ENCODE measurements around the gene ATP1A4.

ATP1A4 gene

DNA sequence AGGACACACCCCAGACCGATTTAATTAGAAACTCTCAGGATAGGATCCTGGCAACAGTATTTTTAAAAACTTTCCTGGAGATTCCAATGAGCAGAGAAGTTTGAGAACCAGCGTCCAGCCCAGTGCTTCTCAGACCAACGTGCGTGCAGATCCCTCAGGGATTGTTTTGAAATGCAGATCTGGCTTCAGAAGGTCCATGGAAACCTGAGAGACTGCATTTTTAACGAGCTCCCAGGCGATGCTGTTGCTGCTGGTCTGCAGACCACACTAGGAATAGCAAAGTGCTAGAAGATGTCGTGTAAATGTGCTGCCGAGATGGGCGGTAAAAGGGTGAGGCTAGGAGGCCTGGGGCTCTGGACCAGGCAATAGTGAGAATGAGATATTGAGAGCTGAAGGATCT lies 20.6 kb downstream of the ATP1A4 start:
- Histone ChIP-seq H3K27me3 (ENCODE audit: insufficient read depth, low read length, poor library complexity) (peaks cover 42% of the 10 kb centered on the region), H3K4me1 (ENCODE audit: insufficient read depth, low read length) (no peaks in the 10 kb centered on the region)

GRCh38 chr1:160177231-160177630 lies 25.8 kb downstream of the ATP1A4 start:
- Histone ChIP-seq H3K27ac (ENCODE audit: low read length) (no peak overlapping the region), H3K4me2 (ENCODE audit: insufficient read depth, low read length) (no peak overlapping the region), H3K4me3 (ENCODE audit: low read depth in 1 of 2, low read length in 2 of 2) (no peak overlapping the region), H2AFZ (ENCODE audit: low read depth, low read length) (no peak overlapping the region), H3K4me1 (ENCODE audit: insufficient read depth, low read length) (no peaks in the 10 kb centered on the region), H3K9me3 (ENCODE audit: insufficient read depth, low read length, severe bottlenecking) (no peaks in the 10 kb centered on the region), H4K20me1 (ENCODE audit: insufficient read depth, low read length) (no peaks in the 10 kb centered on the region), H3K27me3 (ENCODE audit: insufficient read depth, low read length, poor library complexity) (peaks cover 40% of the 10 kb centered on the region), H3K79me2 (ENCODE audit: insufficient read depth, low read length) (no peaks in the 10 kb centered on the region), H3K36me3 (ENCODE audit: insufficient read depth, low read length) (no peaks in the 10 kb centered on the region), H3K9ac (ENCODE audit: low read depth, low read length) (no peak overlapping the region)
- ATAC-seq (ENCODE audit: insufficient read depth, low read depth) (no peak), DNase-seq (no peak)
- no peak for TF ChIP-seq EZH2 (IDR thresholded peaks at IDR 0.05; ENCODE audit: borderline replicate concordance, low read depth, low read length, severe bottlenecking)
- TF ChIP-seq, protein P1, sequence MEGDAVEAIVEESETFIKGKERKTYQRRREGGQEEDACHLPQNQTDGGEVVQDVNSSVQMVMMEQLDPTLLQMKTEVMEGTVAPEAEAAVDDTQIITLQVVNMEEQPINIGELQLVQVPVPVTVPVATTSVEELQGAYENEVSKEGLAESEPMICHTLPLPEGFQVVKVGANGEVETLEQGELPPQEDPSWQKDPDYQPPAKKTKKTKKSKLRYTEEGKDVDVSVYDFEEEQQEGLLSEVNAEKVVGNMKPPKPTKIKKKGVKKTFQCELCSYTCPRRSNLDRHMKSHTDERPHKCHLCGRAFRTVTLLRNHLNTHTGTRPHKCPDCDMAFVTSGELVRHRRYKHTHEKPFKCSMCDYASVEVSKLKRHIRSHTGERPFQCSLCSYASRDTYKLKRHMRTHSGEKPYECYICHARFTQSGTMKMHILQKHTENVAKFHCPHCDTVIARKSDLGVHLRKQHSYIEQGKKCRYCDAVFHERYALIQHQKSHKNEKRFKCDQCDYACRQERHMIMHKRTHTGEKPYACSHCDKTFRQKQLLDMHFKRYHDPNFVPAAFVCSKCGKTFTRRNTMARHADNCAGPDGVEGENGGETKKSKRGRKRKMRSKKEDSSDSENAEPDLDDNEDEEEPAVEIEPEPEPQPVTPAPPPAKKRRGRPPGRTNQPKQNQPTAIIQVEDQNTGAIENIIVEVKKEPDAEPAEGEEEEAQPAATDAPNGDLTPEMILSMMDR (IDR thresholded peaks at IDR 0.05; ENCODE audit: borderline replicate concordance, extremely low read depth, low read length, poor library complexity, severe bottlenecking): no peak

More for the DNA sequence above, 20.6 kb downstream of the ATP1A4 start:
- Histone ChIP-seq H3K4me2 (ENCODE audit: insufficient read depth, low read length) (no peak overlapping the region), H2AFZ (ENCODE audit: low read depth, low read length) (no peak overlapping the region), H3K27ac (ENCODE audit: low read length) (no peak overlapping the region), H3K9me3 (ENCODE audit: insufficient read depth, low read length, severe bottlenecking) (no peaks in the 10 kb centered on the region), H3K36me3 (ENCODE audit: insufficient read depth, low read length) (no peaks in the 10 kb centered on the region), H3K9ac (ENCODE audit: low read depth, low read length) (no peak overlapping the region), H3K4me3 (ENCODE audit: low read depth in 1 of 2, low read length in 2 of 2) (no peak overlapping the region), H3K79me2 (ENCODE audit: insufficient read depth, low read length) (no peaks in the 10 kb centered on the region), H4K20me1 (ENCODE audit: insufficient read depth, low read length) (no peaks in the 10 kb centered on the region)
- DNase-seq (no peak), ATAC-seq (ENCODE audit: insufficient read depth, low read depth) (no peak)
- TF ChIP-seq, protein P1 (IDR thresholded peaks at IDR 0.05; ENCODE audit: borderline replicate concordance, extremely low read depth, low read length, poor library complexity, severe bottlenecking): no peak
- no peak for TF ChIP-seq EZH2 (IDR thresholded peaks at IDR 0.05; ENCODE audit: borderline replicate concordance, low read depth, low read length, severe bottlenecking)

DNA sequence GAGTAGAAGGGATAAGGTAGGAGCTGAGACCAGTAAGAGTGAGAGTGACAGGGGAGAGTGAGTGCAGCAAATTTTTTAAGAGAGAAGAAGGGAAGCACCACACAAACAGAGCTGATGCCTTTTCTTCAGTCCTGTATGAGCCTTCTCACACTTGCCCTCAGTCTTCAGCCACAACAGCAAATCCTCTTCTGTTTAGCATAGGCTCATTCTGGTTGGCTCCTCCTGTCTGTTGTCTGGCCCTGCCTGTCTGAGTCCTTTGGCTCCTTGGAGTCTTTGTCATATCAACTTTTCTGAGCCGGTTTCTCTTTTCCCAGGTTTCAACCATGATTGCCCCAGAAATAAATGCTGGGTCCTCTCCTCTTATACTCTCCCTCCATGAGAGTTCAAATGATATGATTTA lies 26.3 kb downstream of the ATP1A4 start:
- Histone ChIP-seq H3K27me3 (ENCODE audit: insufficient read depth, low read length, poor library complexity) (peaks cover 37% of the 10 kb centered on the region), H2AFZ (ENCODE audit: low read depth, low read length) (no peak overlapping the region), H3K9ac (ENCODE audit: low read depth, low read length) (no peak overlapping the region), H3K4me1 (ENCODE audit: insufficient read depth, low read length) (no peaks in the 10 kb centered on the region), H3K27ac (ENCODE audit: low read length) (no peak overlapping the region), H3K9me3 (ENCODE audit: insufficient read depth, low read length, severe bottlenecking) (no peaks in the 10 kb centered on the region), H3K4me2 (ENCODE audit: insufficient read depth, low read length) (no peak overlapping the region), H3K4me3 (ENCODE audit: low read depth in 1 of 2, low read length in 2 of 2) (no peak overlapping the region), H4K20me1 (ENCODE audit: insufficient read depth, low read length) (no peaks in the 10 kb centered on the region), H3K79me2 (ENCODE audit: insufficient read depth, low read length) (no peaks in the 10 kb centered on the region), H3K36me3 (ENCODE audit: insufficient read depth, low read length) (no peaks in the 10 kb centered on the region)
- no peak for ATAC-seq (ENCODE audit: insufficient read depth, low read depth)
- no peak for DNase-seq
- TF ChIP-seq EZH2 (IDR thresholded peaks at IDR 0.05; ENCODE audit: borderline replicate concordance, low read depth, low read length, severe bottlenecking): no peak
- TF ChIP-seq, protein P1 (IDR thresholded peaks at IDR 0.05; ENCODE audit: borderline replicate concordance, extremely low read depth, low read length, poor library complexity, severe bottlenecking): no peak

- Histone ChIP-seq H3K4me2 (ENCODE audit: insufficient read depth, low read length) (no peak overlapping the region), H3K9ac (ENCODE audit: low read depth, low read length) (no peak overlapping the region), H3K79me2 (ENCODE audit: insufficient read depth, low read length) (no peaks in the 10 kb centered on the region), H3K9me3 (ENCODE audit: insufficient read depth, low read length, severe bottlenecking) (no peaks in the 10 kb centered on the region), H3K27ac (ENCODE audit: low read length) (no peak overlapping the region), H2AFZ (ENCODE audit: low read depth, low read length) (no peak overlapping the region), H3K27me3 (ENCODE audit: insufficient read depth, low read length, poor library complexity) (peaks cover 35% of the 10 kb centered on the region), H4K20me1 (ENCODE audit: insufficient read depth, low read length) (no peaks in the 10 kb centered on the region), H3K4me1 (ENCODE audit: insufficient read depth, low read length) (no peaks in the 10 kb centered on the region), H3K4me3 (ENCODE audit: low read depth in 1 of 2, low read length in 2 of 2) (no peak overlapping the region), H3K36me3 (ENCODE audit: insufficient read depth, low read length) (no peaks in the 10 kb centered on the region)
- TF ChIP-seq, protein P1 (IDR thresholded peaks at IDR 0.05; ENCODE audit: borderline replicate concordance, extremely low read depth, low read length, poor library complexity, severe bottlenecking): no peak
- no peak for TF ChIP-seq EZH2 (IDR thresholded peaks at IDR 0.05; ENCODE audit: borderline replicate concordance, low read depth, low read length, severe bottlenecking)
- DNase-seq (no peak), ATAC-seq (ENCODE audit: insufficient read depth, low read depth) (no peak)
These were observed 27.3 kb downstream of the ATP1A4 start for GRCh38 chr1:160178731-160179130.

Measured in DND-41 (cell line).